Measurements from ENCODE around the gene CROT.
A peak's percentile ranks its signal among the peaks of the same experiment; 100 is the strongest.

Gene CROT

GRCh38 chr7:87416682-87417587 is 71.5 kb downstream of the CROT start:
- no peaks in the 10 kb centered on the region for H3K9me3 ChIP-seq (ENCODE audit: severe bottlenecking)
- H3K36me3 ChIP-seq = no peaks in the 10 kb centered on the region
- no peak overlapping the region for H3K4me3 ChIP-seq (ENCODE audit: low read depth, low read length)
- peak; percentile 62 for DNase-seq
- peak overlapping the region; percentile 12; the same call in 1 of the 2 replicates for H3K27ac ChIP-seq
- no peaks in the 10 kb centered on the region for H3K27me3 ChIP-seq (ENCODE audit: insufficient read depth, low read depth, severe bottlenecking)
- TF ChIP-seq CTCF (IDR thresholded peaks at IDR 0.05; ENCODE audit: low read depth, low read length) = peak; percentile 39

- Histone ChIP-seq H3K27me3 (ENCODE audit: insufficient read depth, low read depth, severe bottlenecking) (no peaks in the 10 kb centered on the region), H3K4me3 (ENCODE audit: low read depth, low read length) (no peak overlapping the region), H3K36me3 (no peaks in the 10 kb centered on the region), H3K27ac (no peak overlapping the region), H3K9me3 (ENCODE audit: severe bottlenecking) (no peaks in the 10 kb centered on the region)
- DNase-seq = no peak
- TF ChIP-seq CTCF (IDR thresholded peaks at IDR 0.05; ENCODE audit: low read depth, low read length) = no peak
Observed at GRCh38 chr7:87420173-87420572, 74.7 kb downstream of the CROT start.

GRCh38 chr7:87424075-87424474 is 78.6 kb downstream of the CROT start:
- no peak for TF ChIP-seq CTCF (IDR thresholded peaks at IDR 0.05; ENCODE audit: low read depth, low read length)

GRCh38 chr7:87426160-87426559 is 80.7 kb downstream of the CROT start:
- Histone ChIP-seq H3K27ac (no peak overlapping the region), H3K36me3 (no peaks in the 10 kb centered on the region), H3K27me3 (ENCODE audit: insufficient read depth, low read depth, severe bottlenecking) (no peaks in the 10 kb centered on the region), H3K9me3 (ENCODE audit: severe bottlenecking) (no peaks in the 10 kb centered on the region), H3K4me3 (ENCODE audit: low read depth, low read length) (no peak overlapping the region)
- DNase-seq = no peak
- no peak for TF ChIP-seq CTCF (IDR thresholded peaks at IDR 0.05; ENCODE audit: low read depth, low read length)

More at GRCh38 chr7:87424075-87424474, 78.6 kb downstream of the CROT start:
- Histone ChIP-seq H3K27me3 (ENCODE audit: insufficient read depth, low read depth, severe bottlenecking) (no peaks in the 10 kb centered on the region), H3K27ac (no peak overlapping the region), H3K4me3 (ENCODE audit: low read depth, low read length) (no peak overlapping the region), H3K36me3 (no peaks in the 10 kb centered on the region), H3K9me3 (ENCODE audit: severe bottlenecking) (no peaks in the 10 kb centered on the region)
- no peak for DNase-seq

- TF ChIP-seq CTCF (IDR thresholded peaks at IDR 0.05; ENCODE audit: low read depth, low read length) = no peak
- Histone ChIP-seq H3K9me3 (ENCODE audit: severe bottlenecking) (no peaks in the 10 kb centered on the region), H3K4me3 (ENCODE audit: low read depth, low read length) (no peak overlapping the region), H3K36me3 (no peaks in the 10 kb centered on the region), H3K27ac (no peak overlapping the region), H3K27me3 (ENCODE audit: insufficient read depth, low read depth, severe bottlenecking) (no peaks in the 10 kb centered on the region)
- no peak for DNase-seq
Observed at GRCh38 chr7:87427288-87427687, 81.8 kb downstream of the CROT start.
